Midbrain (tissue), 1 donor: ENCODE data around the gene TMEM74B.

Experiments
- DNase-seq: peaks from one replicate; lab custom pipeline; 2025; lab: John Stamatoyannopoulos, UW

Gene TMEM74B

DNA sequence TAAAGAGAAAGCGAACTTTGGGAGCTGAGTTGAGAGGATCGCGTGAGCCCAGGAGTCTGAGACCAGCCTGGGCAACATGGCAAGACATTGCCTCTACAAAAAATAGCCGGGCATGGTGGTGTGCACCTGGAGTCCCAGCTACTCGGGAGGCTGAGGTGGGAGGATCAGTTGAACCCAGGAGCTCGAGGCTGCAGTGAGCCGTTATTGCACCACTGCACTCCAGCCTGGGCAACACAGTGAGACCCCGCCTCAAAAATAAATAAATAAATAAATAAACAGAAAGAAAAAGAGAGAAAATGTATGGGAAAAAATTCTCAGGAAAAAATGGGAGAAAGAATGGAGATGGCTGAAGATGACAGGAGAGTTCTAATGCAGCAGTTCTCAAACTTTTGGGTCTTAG is 21.0 kb upstream of the TMEM74B start:
- DNase-seq: no peak

DNA sequence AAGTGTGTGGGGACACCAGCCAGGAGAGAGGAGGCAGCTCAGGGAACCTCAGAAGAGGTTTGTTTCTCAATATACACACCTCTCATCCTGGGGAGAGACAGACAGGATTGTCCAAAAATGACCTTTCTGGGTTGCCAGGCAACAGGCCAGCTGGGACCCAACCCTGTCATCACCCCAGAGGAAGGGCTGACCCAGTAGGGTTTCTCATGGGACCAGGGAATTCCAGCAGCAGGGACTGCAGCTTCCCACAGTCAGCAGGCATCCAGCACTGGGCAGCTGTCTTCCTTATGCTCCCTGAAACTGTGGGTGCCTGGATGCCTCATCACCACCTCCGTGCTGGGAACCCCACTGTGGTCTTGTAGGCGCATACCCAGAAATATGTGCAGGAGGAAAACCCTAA is 19.8 kb upstream of the TMEM74B start:
- no peak for DNase-seq

DNA sequence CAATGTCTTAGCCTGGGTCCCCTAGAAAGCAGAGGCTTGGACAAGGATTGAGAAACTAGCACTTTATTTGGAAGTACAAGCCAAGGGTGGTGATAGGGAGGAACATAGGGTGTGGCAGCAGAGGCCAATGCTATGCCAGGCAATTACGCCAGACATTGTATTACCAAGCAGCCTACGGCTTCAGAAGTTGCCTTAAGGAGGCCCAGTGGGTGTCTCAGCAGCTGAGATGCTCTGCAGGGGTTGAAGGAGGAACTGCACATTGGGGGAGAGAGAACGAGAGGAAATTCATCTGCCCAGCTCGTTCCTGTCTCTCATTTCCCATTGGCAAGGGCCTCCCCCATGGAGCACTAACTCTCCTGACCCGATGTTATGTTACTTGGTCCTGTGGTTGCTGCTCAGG is 19.3 kb upstream of the TMEM74B start:
- DNase-seq: no peak

DNA sequence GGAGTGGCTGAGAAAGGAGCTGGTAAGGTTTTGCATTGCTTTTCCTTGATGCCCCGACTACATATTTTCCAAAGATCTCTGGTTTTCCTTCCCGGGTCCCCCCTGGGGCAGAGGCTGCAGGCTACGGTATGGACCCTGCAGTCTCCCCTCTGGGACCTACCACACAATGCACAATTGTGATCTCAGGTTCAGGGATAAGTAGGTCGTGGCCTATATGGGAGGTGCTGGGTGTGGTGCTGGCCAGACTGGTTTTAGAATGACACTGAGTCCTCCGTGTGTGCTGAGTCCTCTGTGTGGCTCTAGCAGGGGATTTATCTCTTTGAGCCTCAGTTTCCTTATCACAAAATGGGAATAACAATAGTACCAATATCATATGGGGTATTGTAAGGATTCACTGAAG is 18.8 kb upstream of the TMEM74B start:
- DNase-seq: no peak

DNA sequence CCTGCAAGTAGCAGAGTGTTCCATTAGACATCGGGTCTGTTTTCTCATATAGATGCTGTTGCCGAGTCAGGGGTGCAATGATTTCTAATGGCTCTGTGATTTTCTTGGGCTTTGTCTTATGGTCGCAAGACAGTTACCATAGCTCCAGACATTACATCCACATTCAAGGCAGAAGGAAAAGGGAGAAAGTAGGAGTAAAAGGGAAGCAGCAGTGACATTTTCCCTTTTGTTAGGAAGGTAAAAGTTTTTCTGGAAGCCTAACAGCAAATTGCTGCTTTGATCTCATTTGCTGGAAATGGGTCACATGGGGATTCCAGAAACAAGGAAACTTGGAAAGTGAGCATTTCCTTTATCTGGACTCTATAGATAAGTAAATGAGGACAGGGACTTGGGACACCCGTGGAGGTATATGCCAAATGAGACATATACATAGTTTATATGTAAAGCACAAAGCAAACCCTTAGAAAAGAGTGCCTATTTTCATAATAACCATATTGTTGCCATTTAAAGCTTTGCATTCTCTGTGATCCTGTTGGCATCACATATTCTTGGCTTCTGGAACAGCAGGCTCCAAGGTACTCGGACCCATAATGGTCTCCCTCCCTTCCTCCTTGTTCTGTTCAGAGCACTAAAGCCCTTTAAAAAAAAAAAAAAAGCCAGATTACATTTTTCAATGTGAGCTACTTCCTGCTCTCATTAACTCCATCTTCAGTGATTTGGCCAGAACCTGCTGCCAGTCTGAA is 18.2 kb upstream of the TMEM74B start, which contains the start of gene C20orf202:
Gene C20orf202 (plus strand): TSS at position 693 of the 743 bp plus-strand sequence. CDS start 132 bp downstream, outside the sequence.
- DNase-seq: no peak

DNA sequence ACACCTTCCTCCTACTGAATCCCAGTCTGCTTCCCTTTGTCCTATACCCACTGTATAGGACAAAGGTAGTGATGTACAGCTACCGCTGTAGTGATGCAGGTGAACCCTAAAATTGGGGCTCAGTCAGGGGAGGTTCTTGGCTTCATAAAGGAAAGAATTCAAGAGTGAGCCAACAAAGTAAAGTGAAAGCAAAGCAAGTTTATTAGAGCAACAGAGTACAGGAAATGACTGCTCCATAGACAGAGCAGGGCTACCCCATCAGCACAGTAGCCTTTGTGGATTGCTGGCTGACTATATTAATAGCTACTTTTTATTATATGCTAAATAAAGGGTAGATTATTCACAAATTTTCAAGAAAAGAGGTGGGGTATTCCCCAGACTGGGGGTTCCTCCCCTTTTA is 15.2 kb upstream of the TMEM74B start:
- no peak for DNase-seq

DNA sequence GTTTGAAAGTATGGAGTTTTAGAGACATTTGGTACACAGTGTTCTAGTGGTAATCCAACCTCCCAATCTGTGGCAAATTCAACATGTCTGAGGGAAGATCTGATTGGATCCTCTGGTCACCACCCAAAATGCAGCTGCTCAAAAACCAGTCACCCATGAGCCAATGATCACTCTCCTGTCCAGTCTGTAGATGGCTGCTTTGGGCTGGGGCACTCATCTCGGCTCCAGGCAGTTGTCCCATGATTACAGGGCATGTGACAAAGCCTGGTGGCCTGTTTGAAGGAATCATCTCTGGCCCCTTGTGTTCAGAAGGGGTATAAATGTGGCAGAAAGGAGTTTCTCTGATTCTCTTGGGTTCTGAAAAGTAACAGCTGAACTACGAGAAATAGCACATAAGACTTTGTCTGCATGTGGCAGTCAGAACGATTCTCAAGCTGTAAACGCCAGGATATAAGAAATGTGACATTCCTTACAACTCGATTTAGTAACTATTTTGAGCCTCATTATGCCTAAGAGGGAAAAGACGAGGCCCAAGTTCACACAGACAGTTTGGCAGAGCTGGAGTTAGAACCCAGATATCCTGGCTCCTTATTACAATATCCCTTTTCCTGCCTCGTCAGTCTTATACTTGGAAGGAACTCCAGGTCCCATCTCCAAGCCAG is 14.6 kb upstream of the TMEM74B start:
- DNase-seq: no peak

DNA sequence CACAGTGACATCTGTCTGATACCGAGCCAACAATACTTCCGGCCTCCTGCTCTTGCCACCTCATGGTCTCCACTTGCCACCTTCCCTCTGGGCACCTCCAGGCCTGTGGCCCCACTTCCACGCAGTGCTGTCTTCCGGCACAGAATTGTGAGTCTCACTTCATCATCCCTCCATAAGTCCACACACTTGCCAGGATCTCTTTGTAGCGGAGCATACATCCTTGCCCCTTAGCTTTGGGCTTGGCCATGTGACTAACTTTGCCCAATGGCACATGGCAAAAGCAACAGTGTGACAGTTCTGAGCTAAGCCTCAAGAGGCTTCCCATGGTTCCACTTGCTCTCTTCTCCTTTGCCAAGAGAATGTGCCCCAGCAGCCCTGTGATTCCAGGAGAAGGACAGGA is 14.0 kb upstream of the TMEM74B start:
- DNase-seq: no peak

DNA sequence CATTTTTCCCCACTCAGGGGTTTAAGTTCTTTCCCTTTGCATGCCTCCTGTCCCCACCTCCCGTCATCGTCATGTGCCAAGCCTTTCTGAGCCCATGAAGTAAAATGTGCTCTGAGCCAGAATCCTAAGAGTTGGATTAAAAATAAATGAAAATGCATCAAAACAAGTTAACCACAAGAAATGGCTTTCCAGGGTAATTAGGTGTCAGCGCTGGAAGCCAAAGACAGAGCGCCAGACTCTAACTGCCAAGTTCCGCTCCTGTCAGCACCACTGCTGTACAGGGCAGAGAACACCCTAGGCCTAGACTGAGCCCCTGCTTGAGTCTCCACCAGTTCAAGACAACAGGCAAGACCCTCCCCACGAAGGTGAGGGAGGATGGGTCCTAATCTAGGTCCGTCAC is 13.0 kb upstream of the TMEM74B start:
- DNase-seq: no peak

DNA sequence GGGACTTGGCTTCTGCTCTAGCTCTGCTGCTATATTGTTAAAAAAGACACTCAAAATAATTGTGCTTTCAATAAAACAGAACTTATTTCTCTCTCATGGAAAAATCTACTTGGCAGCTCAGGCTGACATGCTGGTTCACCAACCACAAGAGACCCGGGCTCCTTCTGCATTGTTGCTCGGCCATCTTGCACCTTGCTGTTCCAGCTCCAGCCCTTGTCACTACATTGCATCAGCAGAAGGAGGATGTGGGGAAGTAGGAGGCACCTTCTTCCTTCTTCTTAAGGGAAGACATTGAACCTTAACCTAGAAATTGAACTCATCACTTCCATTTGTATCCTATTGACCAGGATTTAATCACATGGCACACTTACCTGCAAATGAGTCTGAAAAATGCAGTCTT is 11.9 kb upstream of the TMEM74B start:
- no peak for DNase-seq

DNA sequence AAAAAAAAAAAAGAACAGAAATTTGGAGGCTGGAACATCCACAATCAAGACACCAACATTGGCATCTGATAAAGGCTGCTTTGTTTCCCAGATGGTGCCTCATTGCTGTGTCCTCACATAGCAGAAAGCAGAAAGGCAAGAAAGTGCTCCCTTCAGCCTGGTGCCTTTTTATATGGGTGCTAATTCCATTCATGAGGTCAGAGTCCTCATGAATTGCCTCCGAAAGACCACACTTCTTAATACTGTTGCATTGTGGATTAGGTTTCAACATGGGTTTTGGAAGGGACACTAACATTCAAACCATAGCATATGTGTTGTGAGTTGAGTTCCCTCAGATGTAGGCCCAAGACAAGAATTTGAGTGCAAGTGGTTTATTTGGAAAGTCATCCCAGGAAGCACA is 10.4 kb upstream of the TMEM74B start:
- no peak for DNase-seq

DNA sequence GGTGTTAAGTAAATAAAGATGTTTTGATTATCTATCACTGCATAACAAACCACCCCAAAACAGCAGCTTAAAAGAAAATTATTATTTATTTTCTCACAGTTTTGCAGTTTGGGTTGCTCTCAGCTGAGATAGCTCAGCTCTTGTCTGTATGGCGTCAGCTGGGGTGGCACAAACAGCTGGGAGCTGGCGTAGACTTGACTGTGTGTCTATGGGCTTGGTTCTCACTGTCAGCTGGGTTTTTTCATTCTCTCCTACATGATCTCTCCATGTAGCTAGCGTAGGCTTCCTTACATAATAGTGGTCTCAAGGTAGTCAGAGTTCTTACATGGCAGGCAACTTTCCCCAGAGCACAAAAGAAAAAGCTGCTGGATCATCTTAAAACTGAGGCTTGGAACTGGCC is 6.5 kb upstream of the TMEM74B start:
- DNase-seq: no peak

DNA sequence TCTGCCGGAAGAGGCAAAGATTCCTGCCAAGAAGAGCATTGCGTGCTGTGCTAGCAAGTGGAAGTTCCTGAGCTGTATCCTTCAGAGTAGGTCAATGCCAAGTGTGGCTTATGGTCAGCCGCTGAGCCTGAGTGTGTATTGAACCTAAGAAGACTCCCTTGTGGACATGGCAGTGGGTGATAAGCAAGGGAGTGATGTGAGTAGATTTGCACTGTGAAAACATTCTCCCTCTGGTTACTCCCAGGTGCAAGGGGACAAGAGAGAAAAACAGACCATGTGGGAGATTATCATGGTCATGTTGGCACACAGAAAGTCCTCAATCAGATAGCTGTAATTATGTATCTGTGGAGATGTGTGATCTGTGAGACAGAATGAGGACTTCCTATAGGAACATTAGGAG is 6.1 kb upstream of the TMEM74B start:
- no peak for DNase-seq

DNA sequence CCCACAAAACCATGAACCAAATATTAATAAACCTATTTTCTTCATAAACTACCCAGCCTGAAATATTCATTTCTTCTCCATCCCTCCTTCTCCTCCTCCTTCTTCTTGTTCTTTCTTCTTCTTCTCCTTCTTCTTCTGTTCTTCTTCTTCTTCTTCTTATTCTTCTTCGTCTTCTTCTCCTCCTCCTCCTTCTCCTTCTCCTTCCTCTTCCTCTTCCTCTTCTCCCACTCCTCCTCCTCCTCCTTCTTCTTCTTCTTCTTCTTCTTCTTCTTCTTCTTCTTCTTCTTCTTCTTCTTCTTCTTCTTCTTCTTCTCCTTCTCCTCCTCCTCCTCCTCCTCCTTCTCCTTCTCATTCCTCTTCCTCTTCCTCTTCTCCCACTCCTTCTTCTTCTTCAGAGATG is 5.0 kb upstream of the TMEM74B start:
- DNase-seq: no peak

DNA sequence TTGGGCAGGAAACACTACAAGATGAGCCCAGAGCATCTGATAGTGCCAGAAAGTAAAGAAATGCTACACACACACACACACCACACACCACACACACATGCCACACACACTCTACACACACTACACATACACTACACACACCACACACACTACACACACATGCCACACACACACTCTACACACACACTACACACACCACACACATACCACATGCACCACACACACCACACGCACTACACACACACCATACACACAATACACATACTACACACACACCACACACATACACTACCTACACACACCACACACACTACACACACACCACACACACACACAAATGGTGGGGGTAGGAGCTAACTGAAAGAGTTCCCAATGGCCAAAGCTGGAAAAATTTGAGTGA is 3.6 kb upstream of the TMEM74B start:
- no peak for DNase-seq

DNA sequence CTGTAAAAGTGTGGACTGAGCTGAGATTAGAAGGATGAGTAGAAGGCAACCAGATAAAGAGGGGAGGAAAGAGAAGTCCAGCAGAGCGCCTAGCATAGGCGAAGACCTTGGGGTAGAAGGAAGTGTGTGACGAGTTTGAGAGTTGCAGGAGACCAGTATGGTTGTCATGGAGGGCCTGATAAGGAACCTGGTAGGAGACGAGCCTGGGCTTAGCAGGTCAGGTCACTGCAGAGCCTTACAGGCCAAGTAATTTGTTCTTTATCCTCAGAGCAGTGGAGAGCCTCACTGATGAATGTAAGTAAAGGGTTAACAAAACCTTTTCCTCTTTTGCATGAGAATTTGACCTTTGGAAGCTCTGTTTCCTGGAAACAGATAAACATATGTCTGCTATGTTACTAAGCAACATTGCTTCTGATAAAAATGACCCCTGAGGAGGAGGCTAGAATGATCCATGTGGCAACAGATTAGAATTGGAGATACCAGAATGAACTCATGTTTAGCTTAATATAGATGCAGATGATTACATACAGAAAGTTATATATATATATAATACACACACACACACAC is 2.9 kb upstream of the TMEM74B start:
- DNase-seq: no peak

DNA sequence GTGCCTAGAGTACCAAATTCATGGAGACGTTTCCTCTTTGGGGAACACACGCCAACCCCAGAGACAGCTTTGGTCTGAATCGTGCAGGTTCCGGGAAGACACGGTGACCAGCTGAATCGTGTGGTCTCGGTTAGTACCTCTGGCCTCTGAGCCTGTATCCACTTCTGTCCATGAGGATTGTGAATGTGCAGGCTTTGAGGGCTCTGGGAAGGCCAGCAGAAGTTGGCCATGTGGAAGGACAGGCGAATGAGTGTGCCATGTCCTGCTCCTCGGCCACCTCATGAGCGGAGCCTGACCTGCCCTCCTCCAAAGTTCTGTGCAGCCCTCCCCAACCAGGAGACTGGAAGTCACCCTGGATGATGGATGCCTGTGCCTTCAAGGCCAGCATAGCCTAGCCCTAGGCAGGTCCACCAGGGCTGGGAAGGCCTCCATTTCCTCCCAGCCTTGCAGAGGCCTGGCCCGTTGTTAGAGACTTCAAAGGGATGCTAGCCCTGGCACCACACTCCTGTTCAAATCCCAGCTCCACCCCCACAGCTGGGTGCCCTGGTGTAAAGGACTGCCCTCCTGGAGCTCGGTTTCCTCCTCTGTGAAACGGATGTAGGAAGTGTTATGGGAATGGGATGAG is 1.7 kb upstream of the TMEM74B start:
- no peak for DNase-seq

DNA sequence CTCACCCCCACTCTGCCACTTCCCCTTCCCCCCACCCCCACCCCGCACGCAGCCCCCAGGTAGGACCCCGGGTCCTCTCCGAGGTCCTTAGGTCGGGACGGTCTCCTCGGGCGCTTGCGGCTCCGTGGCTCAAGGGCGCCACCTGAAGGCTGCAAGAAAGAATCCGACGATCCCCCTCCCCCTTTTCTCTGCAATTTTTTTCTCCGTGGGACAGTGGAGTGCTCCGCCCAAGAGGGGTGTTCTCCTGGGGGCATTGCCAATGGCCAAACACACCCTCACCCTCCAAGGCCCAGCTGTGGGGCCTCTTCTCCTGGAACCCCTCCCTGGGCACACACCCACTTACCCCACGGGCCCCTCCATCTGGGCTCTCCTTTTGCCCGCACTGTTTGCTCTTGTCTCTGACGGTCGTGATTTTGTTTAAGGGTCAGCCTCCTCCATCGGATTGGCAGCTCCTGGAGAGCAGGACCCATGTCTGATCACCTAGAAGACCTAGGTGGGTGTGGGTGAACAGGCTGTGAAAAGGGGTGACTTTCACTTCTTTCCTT is 1.1 kb upstream of the TMEM74B start:
- DNase-seq: no peak

DNA sequence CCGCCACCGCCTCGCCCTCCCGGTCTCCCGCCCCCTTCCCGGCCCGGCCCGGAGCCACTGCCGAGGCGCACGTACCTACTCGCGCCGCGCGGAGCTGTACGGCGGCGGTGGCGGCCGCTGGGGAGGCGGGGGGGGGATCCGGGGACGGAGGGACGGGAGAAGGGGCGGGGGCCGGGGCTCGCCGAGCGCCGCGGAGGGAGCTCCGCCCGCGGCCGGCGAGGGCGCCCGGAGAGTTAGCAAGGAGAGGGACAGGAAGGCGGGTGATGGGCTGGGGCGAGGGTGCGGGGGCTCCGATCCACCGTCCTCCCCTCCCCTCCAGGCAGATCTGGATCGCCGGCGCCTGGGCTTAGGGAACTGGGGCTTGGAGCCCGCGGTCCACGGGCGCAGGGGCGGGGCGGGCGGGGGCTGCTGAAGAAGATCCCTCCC is 548 bp upstream of the TMEM74B start:
- no peak for DNase-seq

DNA sequence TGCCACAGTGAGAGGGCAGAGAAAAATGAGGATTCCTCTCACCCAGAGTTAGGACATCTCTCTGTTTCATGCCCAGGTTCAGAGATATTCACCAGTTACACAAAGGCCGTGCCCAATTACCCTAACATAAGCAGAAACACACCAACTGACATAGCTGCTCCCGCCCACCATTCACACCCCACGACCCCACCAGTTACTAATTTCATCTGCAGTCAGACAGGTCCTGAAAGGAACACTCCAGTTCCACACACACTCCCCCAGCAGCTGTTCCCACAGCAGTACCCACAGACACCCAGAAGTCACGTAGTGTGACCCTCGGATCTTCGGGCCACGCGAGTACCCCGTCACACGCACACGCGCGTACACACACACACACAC is 532 bp downstream of the TMEM74B start:
- no peak for DNase-seq

DNA sequence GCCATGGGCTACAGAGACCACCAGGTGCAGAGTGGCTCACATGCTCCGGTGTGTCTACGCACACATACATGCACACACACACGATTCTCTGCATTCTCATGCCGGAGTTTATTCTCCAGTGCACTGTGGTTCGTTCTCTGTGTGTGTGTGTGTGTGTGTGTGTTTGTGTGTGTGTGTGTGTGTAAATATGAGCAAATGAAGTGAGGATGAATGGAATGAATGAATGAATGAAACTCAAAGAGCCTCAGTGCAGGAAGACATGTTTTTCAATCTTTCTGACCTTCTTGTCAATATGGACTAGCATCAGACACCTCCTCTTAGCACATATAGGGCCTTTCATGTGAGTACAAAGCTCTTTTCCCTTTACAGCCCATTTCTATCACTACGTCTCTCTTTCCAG is 1.6 kb downstream of the TMEM74B start:
- no peak for DNase-seq

DNA sequence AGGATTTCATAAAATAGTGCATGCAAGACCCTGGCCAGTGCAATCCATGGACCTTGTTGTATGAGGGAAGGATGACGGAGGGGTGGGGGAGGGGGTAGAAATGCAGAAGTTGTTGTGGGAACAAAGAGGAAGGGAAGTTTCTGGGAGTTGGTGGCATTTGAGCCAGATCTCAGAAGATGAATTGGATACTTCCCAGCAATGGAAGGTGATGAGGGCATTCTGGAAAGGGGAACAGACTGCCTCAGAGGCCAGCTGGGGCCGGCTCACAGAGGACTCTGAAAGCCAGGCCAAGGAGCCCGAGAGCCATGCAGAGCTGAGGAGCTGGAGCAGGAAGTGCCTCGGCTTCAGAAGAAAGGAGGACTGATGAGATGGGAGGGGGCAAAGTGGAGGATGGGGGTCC is 2.7 kb downstream of the TMEM74B start:
- DNase-seq: no peak

DNA sequence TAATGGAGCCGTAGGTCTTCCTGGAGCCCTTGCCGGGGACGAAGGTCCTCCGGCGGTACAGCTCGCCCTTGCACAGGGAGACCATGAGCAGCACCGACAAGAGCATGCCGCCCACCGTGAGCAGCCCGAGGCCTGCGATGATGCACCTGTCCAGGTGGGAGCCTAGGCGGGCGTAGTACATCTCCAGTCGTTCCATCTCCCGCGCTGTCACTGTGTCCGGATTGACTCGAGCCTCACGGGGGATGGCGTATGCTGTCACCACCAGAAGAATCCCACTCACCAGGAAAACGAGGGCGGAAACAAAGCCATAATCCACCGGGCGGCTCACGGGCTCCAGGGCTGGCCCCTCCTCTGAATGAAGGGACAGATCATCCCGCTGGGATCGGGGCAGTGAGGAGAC is 3.8 kb downstream of the TMEM74B start:
- no peak for DNase-seq
